Adipocyte (in vitro differentiated cells): ENCODE data around the gene PFKL.

Experiments
- DNase-seq: peaks from one replicate; pipeline ENCODE4 v3.0.0-alpha.2; 2015; ENCODE audit warnings: low read depth
- H3K27me3 ChIP-seq: replicated peaks from 2 replicates; pipeline ENCODE4 v1.7.0; 2013; ENCODE audit warnings: mild to moderate bottlenecking, low read length, moderate library complexity; ENCODE audit not compliant: control insufficient read depth, insufficient read depth
- H3K36me3 ChIP-seq: 2 replicates; pipeline ENCODE4 v1.7.0; 2013; ENCODE audit warnings: low read length, mild to moderate bottlenecking, moderate library complexity; ENCODE audit not compliant: control insufficient read depth, insufficient read depth, severe bottlenecking
- H3K4me1 ChIP-seq: 2 replicates; pipeline ENCODE4 v1.7.0; 2013; ENCODE audit warnings: mild to moderate bottlenecking, low read length, moderate library complexity; ENCODE audit not compliant: control insufficient read depth, insufficient read depth
- H3K4me3 ChIP-seq: 2 replicates; pipeline ENCODE4 v1.7.0; 2013; ENCODE audit warnings: mild to moderate bottlenecking, low read length, moderate library complexity
- H3K9ac ChIP-seq: 2 replicates; pipeline ENCODE4 v1.7.0; 2013; ENCODE audit warnings: mild to moderate bottlenecking, low read length, moderate library complexity
- H3K9me3 ChIP-seq: 2 replicates; pipeline ENCODE4 v1.7.0; 2013; ENCODE audit warnings: mild to moderate bottlenecking, low read length, moderate library complexity; ENCODE audit not compliant: control insufficient read depth

PFKL gene

DNA sequence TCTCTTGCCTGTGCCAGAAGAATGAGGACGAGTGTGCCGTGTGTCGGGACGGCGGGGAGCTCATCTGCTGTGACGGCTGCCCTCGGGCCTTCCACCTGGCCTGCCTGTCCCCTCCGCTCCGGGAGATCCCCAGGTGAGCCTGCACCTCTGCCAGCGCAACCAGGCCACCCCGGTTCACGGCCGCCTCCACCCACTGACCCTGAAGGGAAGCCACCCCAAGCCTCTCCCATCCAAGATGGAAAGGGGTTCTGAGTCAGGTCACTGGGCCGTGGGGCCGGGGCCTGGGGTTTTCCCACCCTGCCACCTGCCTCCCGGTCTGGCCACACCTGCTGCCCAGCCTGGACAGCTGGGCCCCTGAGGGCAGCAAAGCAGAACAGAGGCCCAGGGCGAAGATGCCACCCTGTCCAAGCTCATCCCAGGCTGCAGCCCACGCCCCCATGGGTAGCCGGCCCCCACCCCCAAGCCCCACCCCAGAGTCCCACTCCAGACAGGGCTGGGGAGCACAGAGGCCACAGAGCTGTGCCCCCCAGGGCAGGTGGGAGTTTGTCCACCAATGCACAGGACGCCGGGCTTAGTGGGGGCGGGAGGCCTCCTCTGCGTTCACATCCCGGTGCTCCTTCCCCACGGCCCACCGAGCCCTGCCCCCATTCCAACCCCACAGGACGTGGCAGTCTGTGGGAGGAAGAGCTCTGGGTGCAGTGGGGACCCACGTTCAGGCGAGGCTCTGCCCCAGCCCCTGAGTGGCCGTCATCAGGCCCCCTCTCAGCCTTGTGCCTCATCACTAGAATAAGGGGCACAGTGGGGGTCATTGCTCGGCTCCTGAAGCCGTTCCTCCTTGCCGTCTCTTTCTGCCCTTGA is 8.5 kb upstream of the PFKL start:
- peaks cover 17% of the 10 kb centered on the region for H3K27me3 ChIP-seq
- no peaks in the 10 kb centered on the region for H3K9me3 ChIP-seq

DNA sequence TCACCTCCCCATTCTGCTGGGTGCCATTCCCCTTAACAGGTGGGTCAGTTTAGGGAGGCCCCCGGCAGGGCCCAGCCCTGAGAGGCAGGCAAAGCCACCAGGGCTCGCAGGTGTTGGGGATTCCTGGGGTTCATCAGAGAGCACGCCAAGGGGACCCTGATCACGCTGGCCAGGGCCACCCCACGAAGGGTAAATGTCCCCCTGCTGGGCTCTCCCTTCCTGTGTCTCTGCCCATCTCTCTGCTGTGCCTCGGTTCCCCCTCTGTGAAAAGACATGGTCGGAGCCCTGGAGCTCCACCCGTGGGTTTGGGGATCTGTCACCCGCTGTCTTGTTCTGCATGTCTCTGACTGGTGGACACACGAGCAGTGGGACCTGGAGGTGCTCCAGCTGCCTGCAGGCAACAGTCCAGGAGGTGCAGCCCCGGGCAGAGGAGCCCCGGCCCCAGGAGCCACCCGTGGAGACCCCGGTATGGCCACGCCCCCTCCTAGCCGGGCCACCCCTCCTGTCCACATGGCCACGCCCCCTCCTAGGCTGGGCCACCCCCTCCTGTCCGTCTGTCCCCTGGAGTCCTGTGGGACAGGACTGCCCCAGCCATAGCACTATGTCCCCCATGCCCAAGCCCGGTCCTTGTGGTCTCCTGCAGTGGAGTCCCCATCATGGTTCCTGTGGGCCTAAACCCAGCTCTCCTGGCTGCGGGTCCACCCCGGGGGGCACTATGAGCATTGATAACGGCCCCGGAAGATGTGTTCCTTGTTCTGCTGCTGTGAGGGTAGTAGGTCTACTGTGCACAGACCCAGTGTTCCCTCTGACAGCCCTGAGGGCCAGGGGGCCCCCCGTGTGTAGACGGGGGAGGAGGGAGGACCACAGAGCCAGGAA is 7.7 kb upstream of the PFKL start:
- peaks cover 10% of the 10 kb centered on the region for H3K4me1 ChIP-seq
- no peak for DNase-seq
- H3K4me3 ChIP-seq, result no peak overlapping the region
- H3K27me3 ChIP-seq, result peaks cover 12% of the 10 kb centered on the region
- H3K9ac ChIP-seq, result no peak overlapping the region
- H3K9me3 ChIP-seq, result no peaks in the 10 kb centered on the region
- H3K36me3 ChIP-seq, result no peaks in the 10 kb centered on the region

More for the DNA sequence above, 8.5 kb upstream of the PFKL start:
- Histone ChIP-seq H3K4me3 (no peak overlapping the region), H3K4me1 (peaks cover 10% of the 10 kb centered on the region), H3K9ac (no peak overlapping the region), H3K36me3 (no peaks in the 10 kb centered on the region)
- DNase-seq, result no peak

DNA sequence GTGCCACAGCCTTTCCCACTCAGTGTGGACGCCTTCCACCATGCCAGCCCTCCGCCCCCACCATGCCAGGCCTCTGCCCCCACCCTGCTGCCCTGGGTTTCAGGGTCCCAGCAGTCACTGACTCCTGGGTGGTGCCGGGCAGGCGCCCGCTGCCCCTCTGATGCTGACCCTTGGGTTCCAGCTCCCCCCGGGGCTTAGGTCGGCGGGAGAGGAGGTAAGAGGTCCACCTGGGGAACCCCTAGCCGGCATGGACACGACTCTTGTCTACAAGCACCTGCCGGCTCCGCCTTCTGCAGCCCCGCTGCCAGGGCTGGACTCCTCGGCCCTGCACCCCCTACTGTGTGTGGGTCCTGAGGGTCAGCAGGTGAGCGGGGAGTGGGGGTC is 7.0 kb upstream of the PFKL start:
- Histone ChIP-seq H3K4me1 (peaks cover 10% of the 10 kb centered on the region), H3K4me3 (no peak overlapping the region), H3K36me3 (no peaks in the 10 kb centered on the region), H3K9me3 (no peaks in the 10 kb centered on the region), H3K9ac (no peak overlapping the region), H3K27me3 (peaks cover 8% of the 10 kb centered on the region)
- no peak for DNase-seq

GRCh38 chr21:44293551-44294231 is 6.2 kb upstream of the PFKL start:
- Histone ChIP-seq H3K9me3 (no peaks in the 10 kb centered on the region), H3K9ac (no peak overlapping the region), H3K27me3 (no peaks in the 10 kb centered on the region), H3K4me1 (peaks cover 16% of the 10 kb centered on the region), H3K4me3 (no peak overlapping the region), H3K36me3 (no peaks in the 10 kb centered on the region)
- no peak for DNase-seq

DNA sequence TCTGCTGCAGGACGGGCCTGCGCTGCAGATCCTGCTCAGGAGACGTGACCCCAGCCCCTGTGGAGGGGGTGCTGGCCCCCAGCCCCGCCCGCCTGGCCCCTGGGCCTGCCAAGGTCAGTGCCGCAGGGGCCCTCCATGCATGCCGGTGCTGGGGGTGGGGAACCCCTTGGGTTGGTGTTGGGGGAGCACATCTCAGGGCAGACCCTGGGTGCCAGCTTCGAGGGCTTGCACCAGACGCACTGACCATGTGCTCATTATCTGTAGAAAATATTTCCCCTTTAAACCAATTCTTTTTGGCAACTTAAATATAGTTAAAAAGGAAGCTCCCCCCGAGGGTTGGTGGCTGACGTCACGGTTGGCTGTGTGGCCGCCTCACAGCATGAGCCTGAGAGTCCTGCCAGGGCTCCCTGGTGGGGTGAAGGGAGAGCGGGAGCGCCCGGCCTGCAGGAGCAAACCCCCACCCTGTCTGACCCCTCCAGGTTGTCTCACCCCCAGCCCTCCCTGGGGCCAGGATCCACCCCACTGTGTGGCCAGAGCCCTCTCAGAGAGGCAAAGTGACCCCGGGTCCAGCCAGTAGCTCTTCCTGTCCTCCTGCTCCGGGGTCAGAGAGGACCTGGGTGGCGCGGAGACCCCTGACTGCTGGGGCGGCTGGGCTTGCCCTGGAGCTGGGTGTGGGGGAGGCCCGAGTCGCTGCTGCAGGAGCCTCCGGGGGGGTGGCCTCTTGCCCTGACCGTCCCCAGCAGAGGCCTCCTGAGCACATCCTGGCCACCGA is 5.3 kb upstream of the PFKL start:
- Histone ChIP-seq H3K9me3 (no peaks in the 10 kb centered on the region), H3K4me1 (peaks cover 21% of the 10 kb centered on the region), H3K27me3 (no peaks in the 10 kb centered on the region), H3K4me3 (no peak overlapping the region), H3K9ac (no peak overlapping the region), H3K36me3 (no peaks in the 10 kb centered on the region)
- DNase-seq, result no peak

DNA sequence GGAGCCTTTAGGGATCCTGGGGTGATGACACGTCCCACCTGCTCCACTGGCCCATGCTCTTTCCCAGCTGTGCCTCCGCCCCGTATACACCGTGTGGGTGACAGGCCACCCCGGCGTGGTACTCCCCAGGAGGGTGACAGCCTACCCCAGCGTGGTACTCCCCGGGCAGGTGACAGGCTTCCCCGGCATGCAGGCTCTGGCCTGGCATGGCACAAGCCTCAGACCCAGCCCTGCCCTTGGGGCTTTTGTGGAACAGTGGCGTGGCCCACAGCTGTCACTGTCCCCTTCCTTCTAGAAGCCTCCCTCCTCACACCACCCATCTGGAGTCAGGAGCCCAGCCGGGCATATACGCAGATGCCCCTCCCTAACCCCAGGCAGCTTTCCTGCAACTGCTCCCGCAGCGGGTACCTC is 4.7 kb upstream of the PFKL start:
- no peaks in the 10 kb centered on the region for H3K36me3 ChIP-seq
- H3K4me1 ChIP-seq, result peaks cover 21% of the 10 kb centered on the region
- H3K4me3 ChIP-seq, result no peak overlapping the region
- DNase-seq, result no peak
- no peak overlapping the region for H3K9ac ChIP-seq
- H3K9me3 ChIP-seq, result no peaks in the 10 kb centered on the region
- no peaks in the 10 kb centered on the region for H3K27me3 ChIP-seq

- H3K9me3 ChIP-seq, result no peaks in the 10 kb centered on the region
Measured at GRCh38 chr21:44295646-44296045, 4.2 kb upstream of the PFKL start.

GRCh38 chr21:44296103-44296519 is 3.7 kb upstream of the PFKL start:
- peaks cover 25% of the 10 kb centered on the region for H3K4me1 ChIP-seq
- DNase-seq, result no peak
- no peak overlapping the region for H3K4me3 ChIP-seq
- no peaks in the 10 kb centered on the region for H3K9me3 ChIP-seq
- no peaks in the 10 kb centered on the region for H3K27me3 ChIP-seq
- no peak overlapping the region for H3K9ac ChIP-seq
- no peaks in the 10 kb centered on the region for H3K36me3 ChIP-seq

More at GRCh38 chr21:44295646-44296045, 4.2 kb upstream of the PFKL start:
- DNase-seq, result no peak
- Histone ChIP-seq H3K9ac (no peak overlapping the region), H3K27me3 (no peaks in the 10 kb centered on the region), H3K36me3 (no peaks in the 10 kb centered on the region), H3K4me3 (no peak overlapping the region), H3K4me1 (peaks cover 21% of the 10 kb centered on the region)

- no peaks in the 10 kb centered on the region for H3K36me3 ChIP-seq
- H3K27me3 ChIP-seq, result no peaks in the 10 kb centered on the region
- H3K4me3 ChIP-seq, result no peak overlapping the region
- no peaks in the 10 kb centered on the region for H3K9me3 ChIP-seq
- peaks cover 29% of the 10 kb centered on the region for H3K4me1 ChIP-seq
- no peak overlapping the region for H3K9ac ChIP-seq
- DNase-seq, result no peak
Measured at GRCh38 chr21:44296916-44297315, 2.9 kb upstream of the PFKL start.

DNA sequence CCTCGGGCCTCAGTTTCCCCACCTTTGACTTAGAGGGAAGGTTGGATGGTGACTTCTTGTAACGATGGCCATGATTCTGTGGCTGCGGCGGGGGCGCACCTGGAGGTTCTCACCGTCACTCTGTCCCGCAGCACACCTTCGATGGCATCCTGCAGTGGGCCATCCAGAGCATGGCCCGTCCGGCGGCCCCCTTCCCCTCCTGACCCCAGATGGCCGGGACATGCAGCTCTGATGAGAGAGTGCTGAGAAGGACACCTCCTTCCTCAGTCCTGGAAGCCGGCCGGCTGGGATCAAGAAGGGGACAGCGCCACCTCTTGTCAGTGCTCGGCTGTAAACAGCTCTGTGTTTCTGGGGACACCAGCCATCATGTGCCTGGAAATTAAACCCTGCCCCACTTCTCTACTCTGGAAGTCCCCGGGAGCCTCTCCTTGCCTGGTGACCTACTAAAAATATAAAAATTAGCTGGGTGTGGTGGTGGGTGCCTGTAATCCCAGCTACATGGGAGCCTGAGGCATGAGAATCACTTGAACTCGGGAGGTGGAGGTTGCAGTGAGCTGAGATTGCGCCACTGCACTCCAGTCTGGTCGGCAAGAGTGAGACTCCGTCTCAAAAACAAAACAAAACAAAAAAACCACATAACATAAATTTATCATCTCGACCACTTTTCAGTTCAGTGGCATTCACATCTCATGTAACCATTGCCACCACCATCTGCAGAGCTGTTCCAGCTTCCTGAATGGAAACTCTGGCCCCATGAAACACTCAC is 2.1 kb upstream of the PFKL start:
- H3K36me3 ChIP-seq, result no peaks in the 10 kb centered on the region
- H3K4me3 ChIP-seq, result peak overlapping the region; percentile 39
- no peaks in the 10 kb centered on the region for H3K27me3 ChIP-seq
- peak overlapping the region; percentile 39 for H3K9ac ChIP-seq
- DNase-seq, result peak; percentile 95
- no peaks in the 10 kb centered on the region for H3K9me3 ChIP-seq
- H3K4me1 ChIP-seq, result peaks cover 32% of the 10 kb centered on the region
